Measurements from ENCODE around the gene XYLT1.

XYLT1 gene

GRCh38 chr16:17465460-17465859, 5.3 kb downstream of the XYLT1 start:
- DNase-seq (ENCODE audit: extremely low spot score), result no peak
- POLR2A ChIA-PET, result no interaction called here
- no peak for TF ChIP-seq PKNOX1 (IDR thresholded peaks at IDR 0.05)
- no peak for TF ChIP-seq ARNT (IDR thresholded peaks at IDR 0.05)
- no peak for TF ChIP-seq CTBP1 (IDR thresholded peaks at IDR 0.05; ENCODE audit: borderline replicate concordance)
- no peak for TF ChIP-seq SP1 (IDR thresholded peaks at IDR 0.05)
- no peak for TF ChIP-seq NFRKB (IDR thresholded peaks at IDR 0.05)
- TF ChIP-seq FOXM1 (IDR thresholded peaks at IDR 0.05; ENCODE audit: borderline replicate concordance), result no peak
- TF ChIP-seq TARDBP (IDR thresholded peaks at IDR 0.05), result no peak
- TF ChIP-seq FOXA1 (IDR thresholded peaks at IDR 0.05), result no peak
- TF ChIP-seq HDGF (IDR thresholded peaks at IDR 0.05; ENCODE audit: borderline replicate concordance), result no peak
- TF ChIP-seq ZNF384 (IDR thresholded peaks at IDR 0.05), result no peak
- no peak for TF ChIP-seq L3MBTL2 (conservative IDR thresholded peaks at IDR 0.05)
- TF ChIP-seq BHLHE40 (IDR thresholded peaks at IDR 0.05; ENCODE audit: borderline replicate concordance), result no peak
- CTCF ChIA-PET, result no interaction called here

GRCh38 chr16:17463335-17463734, 7.4 kb downstream of the XYLT1 start:
- DNase-seq (ENCODE audit: extremely low spot score), result no peak
- no peak for TF ChIP-seq PKNOX1 (IDR thresholded peaks at IDR 0.05)
- TF ChIP-seq CTBP1 (IDR thresholded peaks at IDR 0.05; ENCODE audit: borderline replicate concordance), result no peak
- no peak for TF ChIP-seq NFRKB (IDR thresholded peaks at IDR 0.05)
- no peak for TF ChIP-seq HDGF (IDR thresholded peaks at IDR 0.05; ENCODE audit: borderline replicate concordance)
- no peak for TF ChIP-seq SP1 (IDR thresholded peaks at IDR 0.05)
- no peak for TF ChIP-seq ARNT (IDR thresholded peaks at IDR 0.05)
- ChIA-PET CTCF (interaction anchor here (0.6 kb wide), 1 partner anchor 229 kb away, joined by 3 read pairs; no protein-coding TSS in a partner anchor), POLR2A (no interaction called here)

- DNase-seq (ENCODE audit: extremely low spot score), result no peak
- POLR2A ChIA-PET, result no interaction called here
- CTCF ChIA-PET, result no interaction called here
- no peak for TF ChIP-seq FOXK2 (IDR thresholded peaks at IDR 0.05)
- TF ChIP-seq ARNT (IDR thresholded peaks at IDR 0.05), result no peak
- no peak for TF ChIP-seq PKNOX1 (IDR thresholded peaks at IDR 0.05)
- no peak for TF ChIP-seq BHLHE40 (IDR thresholded peaks at IDR 0.05; ENCODE audit: borderline replicate concordance)
- no peak for TF ChIP-seq ZNF384 (IDR thresholded peaks at IDR 0.05)
Observed at GRCh38 chr16:17461951-17462729, 8.6 kb downstream of the XYLT1 start.

- TF ChIP-seq TARDBP (IDR thresholded peaks at IDR 0.05) (no peak), L3MBTL2 (conservative IDR thresholded peaks at IDR 0.05) (no peak), FOXA1 (IDR thresholded peaks at IDR 0.05) (no peak), FOXM1 (IDR thresholded peaks at IDR 0.05; ENCODE audit: borderline replicate concordance) (no peak), SUZ12 (IDR thresholded peaks at IDR 0.05) (no peak)
- DNase-seq (ENCODE audit: extremely low spot score), result no peak
- POLR2A ChIA-PET, result no interaction called here
- CTCF ChIA-PET, result no interaction called here
Observed at GRCh38 chr16:17460890-17461289, 9.9 kb downstream of the XYLT1 start.

GRCh38 chr16:17459903-17460521, 10.7 kb downstream of the XYLT1 start:
- DNase-seq (ENCODE audit: extremely low spot score), result no peak
- TF ChIP-seq FOXA1 (IDR thresholded peaks at IDR 0.05) (no peak), ELF4 (IDR thresholded peaks at IDR 0.05) (no peak), CTBP1 (IDR thresholded peaks at IDR 0.05; ENCODE audit: borderline replicate concordance) (no peak), FOXK2 (IDR thresholded peaks at IDR 0.05) (no peak), BHLHE40 (IDR thresholded peaks at IDR 0.05; ENCODE audit: borderline replicate concordance) (no peak), HDGF (IDR thresholded peaks at IDR 0.05; ENCODE audit: borderline replicate concordance) (no peak), NFRKB (IDR thresholded peaks at IDR 0.05) (no peak), LEF1 (IDR thresholded peaks at IDR 0.05; ENCODE audit: borderline replicate concordance) (no peak), TARDBP (IDR thresholded peaks at IDR 0.05) (no peak), ARNT (IDR thresholded peaks at IDR 0.05) (no peak), ZNF384 (IDR thresholded peaks at IDR 0.05) (no peak), PKNOX1 (IDR thresholded peaks at IDR 0.05) (no peak)
- ChIA-PET CTCF (no interaction called here), POLR2A (no interaction called here)

GRCh38 chr16:17457997-17458396, 12.8 kb downstream of the XYLT1 start:
- no peak for DNase-seq (ENCODE audit: extremely low spot score)
- POLR2A ChIA-PET, result no interaction called here
- CTCF ChIA-PET, result no interaction called here
- TF ChIP-seq BHLHE40 (IDR thresholded peaks at IDR 0.05; ENCODE audit: borderline replicate concordance) (no peak), ARNT (IDR thresholded peaks at IDR 0.05) (no peak), FOXM1 (IDR thresholded peaks at IDR 0.05; ENCODE audit: borderline replicate concordance) (no peak), ZNF384 (IDR thresholded peaks at IDR 0.05) (no peak), PKNOX1 (IDR thresholded peaks at IDR 0.05) (no peak), FOXK2 (IDR thresholded peaks at IDR 0.05) (no peak), FOXA1 (IDR thresholded peaks at IDR 0.05) (no peak), ELF4 (IDR thresholded peaks at IDR 0.05) (no peak), SP1 (IDR thresholded peaks at IDR 0.05) (no peak), TARDBP (IDR thresholded peaks at IDR 0.05) (no peak), CTBP1 (IDR thresholded peaks at IDR 0.05; ENCODE audit: borderline replicate concordance) (no peak), NFRKB (IDR thresholded peaks at IDR 0.05) (no peak), LEF1 (IDR thresholded peaks at IDR 0.05; ENCODE audit: borderline replicate concordance) (no peak), SUZ12 (IDR thresholded peaks at IDR 0.05) (no peak)
